ENCODE data around the gene SUCLG2.
A peak's percentile ranks its signal among the peaks of the same experiment; 100 is the strongest.
"Not testable (repeated sequence)": the region's sequence is repeated elsewhere in the genome, so short reads cannot be mapped to it uniquely, and the experiment has no call there.

Gene SUCLG2

DNA sequence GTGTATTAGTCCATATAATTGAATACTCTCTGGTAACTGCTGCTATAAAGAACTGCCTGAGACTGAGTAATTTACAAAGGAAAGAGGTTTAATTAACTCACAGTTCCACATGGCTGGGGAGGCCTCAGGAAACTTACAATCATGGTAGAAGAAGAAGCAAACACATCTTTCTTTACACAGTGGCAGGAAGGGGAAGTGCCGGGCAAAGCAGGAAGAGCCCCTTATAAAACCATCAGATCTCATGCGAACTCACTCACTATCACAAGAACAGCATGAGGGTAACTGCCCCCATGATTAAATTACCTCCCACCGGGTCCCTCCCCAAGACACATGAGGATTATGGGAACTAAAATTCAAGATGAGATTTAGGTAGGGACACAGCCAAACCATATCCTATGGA, 69.8 kb downstream of the SUCLG2 start:
- peak; percentile 76; the same call in 1 of the 2 replicates for TF ChIP-seq SPI1 (IDR thresholded peaks at IDR 0.05; ENCODE audit: borderline replicate concordance, low read depth)
- H3K27ac ChIP-seq (replicated peaks); H3K4me3 ChIP-seq (replicated peaks; ENCODE audit: insufficient read depth, low read length); H3K27me3 ChIP-seq (ENCODE audit: insufficient read depth, poor library complexity, severe bottlenecking): not testable (repeated sequence)
- DNase-seq (ENCODE audit: low read depth in 1 of 2, low spot score in 1 of 2) = peak in 1 of 2 experiments; percentile 11

DNA sequence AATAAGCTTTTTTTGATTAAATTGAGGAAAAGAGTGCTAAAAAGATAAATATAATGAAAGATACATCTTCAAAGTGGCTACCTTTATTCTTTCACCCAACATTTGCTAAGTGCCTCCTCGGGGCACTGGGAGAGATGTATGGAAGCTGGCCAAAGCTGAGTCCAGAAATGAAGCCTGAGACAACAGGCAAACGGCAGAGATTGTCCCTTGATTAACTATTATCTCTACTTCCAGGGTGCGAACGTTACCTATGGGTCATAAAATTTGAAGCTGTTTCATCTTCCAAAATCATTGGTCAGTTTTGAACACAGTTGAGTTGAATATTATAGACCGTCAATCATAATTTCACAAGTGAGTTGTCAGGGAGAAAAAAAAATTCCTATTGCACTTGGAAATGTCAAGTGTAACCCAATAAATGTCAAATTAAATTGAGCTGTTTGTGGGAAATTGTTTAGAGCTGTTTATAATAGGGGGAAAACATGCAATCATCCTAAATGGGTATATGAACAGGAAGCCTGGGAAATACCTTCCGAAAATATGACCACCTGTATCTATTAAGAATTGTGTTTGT, 73.9 kb downstream of the SUCLG2 start:
- Histone ChIP-seq H3K4me3 (replicated peaks; ENCODE audit: insufficient read depth, low read length) (no peak overlapping the region), H3K27ac (replicated peaks) (no peak overlapping the region), H3K27me3 (ENCODE audit: insufficient read depth, poor library complexity, severe bottlenecking) (no peaks in the 10 kb centered on the region)
- TF ChIP-seq, protein P1, sequence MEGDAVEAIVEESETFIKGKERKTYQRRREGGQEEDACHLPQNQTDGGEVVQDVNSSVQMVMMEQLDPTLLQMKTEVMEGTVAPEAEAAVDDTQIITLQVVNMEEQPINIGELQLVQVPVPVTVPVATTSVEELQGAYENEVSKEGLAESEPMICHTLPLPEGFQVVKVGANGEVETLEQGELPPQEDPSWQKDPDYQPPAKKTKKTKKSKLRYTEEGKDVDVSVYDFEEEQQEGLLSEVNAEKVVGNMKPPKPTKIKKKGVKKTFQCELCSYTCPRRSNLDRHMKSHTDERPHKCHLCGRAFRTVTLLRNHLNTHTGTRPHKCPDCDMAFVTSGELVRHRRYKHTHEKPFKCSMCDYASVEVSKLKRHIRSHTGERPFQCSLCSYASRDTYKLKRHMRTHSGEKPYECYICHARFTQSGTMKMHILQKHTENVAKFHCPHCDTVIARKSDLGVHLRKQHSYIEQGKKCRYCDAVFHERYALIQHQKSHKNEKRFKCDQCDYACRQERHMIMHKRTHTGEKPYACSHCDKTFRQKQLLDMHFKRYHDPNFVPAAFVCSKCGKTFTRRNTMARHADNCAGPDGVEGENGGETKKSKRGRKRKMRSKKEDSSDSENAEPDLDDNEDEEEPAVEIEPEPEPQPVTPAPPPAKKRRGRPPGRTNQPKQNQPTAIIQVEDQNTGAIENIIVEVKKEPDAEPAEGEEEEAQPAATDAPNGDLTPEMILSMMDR (IDR thresholded peaks at IDR 0.05; ENCODE audit: insufficient read depth, low read length) = no peak
- TF ChIP-seq, protein P2, sequence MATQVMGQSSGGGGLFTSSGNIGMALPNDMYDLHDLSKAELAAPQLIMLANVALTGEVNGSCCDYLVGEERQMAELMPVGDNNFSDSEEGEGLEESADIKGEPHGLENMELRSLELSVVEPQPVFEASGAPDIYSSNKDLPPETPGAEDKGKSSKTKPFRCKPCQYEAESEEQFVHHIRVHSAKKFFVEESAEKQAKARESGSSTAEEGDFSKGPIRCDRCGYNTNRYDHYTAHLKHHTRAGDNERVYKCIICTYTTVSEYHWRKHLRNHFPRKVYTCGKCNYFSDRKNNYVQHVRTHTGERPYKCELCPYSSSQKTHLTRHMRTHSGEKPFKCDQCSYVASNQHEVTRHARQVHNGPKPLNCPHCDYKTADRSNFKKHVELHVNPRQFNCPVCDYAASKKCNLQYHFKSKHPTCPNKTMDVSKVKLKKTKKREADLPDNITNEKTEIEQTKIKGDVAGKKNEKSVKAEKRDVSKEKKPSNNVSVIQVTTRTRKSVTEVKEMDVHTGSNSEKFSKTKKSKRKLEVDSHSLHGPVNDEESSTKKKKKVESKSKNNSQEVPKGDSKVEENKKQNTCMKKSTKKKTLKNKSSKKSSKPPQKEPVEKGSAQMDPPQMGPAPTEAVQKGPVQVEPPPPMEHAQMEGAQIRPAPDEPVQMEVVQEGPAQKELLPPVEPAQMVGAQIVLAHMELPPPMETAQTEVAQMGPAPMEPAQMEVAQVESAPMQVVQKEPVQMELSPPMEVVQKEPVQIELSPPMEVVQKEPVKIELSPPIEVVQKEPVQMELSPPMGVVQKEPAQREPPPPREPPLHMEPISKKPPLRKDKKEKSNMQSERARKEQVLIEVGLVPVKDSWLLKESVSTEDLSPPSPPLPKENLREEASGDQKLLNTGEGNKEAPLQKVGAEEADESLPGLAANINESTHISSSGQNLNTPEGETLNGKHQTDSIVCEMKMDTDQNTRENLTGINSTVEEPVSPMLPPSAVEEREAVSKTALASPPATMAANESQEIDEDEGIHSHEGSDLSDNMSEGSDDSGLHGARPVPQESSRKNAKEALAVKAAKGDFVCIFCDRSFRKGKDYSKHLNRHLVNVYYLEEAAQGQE (IDR thresholded peaks at IDR 0.05; ENCODE audit: insufficient replicate concordance, low read depth) = no peak
- no peak for TF ChIP-seq SPI1 (IDR thresholded peaks at IDR 0.05; ENCODE audit: borderline replicate concordance, low read depth)
- no peak for TF ChIP-seq POLR2AphosphoS5 (IDR thresholded peaks at IDR 0.05; ENCODE audit: low read depth)
- TF ChIP-seq GABPA (IDR thresholded peaks at IDR 0.05; ENCODE audit: low read depth) = no peak
- DNase-seq (ENCODE audit: low read depth in 1 of 2, low spot score in 1 of 2) = no peak

DNA sequence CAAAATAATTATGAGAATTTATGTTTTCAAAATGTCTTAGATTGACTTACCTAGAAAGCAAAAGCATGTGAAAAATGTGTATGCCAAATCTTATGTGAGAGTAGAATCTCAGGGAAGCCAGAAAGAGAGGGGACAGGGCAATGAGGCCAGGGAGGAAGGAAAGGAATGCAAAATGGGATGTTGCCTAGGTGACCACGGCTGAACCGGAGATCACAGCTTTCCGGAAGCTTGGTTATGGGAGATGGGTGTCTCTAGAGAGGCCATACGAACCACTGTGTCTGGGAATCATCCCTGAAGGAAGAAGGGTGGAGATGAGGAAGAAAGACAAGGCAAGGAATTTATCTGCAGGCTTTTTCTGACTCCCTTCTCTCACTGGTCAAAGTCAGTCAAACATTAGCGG, 76.0 kb downstream of the SUCLG2 start:
- Histone ChIP-seq H3K27ac (replicated peaks) (no peak overlapping the region), H3K27me3 (ENCODE audit: insufficient read depth, poor library complexity, severe bottlenecking) (no peaks in the 10 kb centered on the region), H3K4me3 (replicated peaks; ENCODE audit: insufficient read depth, low read length) (no peak overlapping the region)
- DNase-seq (ENCODE audit: low read depth in 1 of 2, low spot score in 1 of 2) = no peak
- TF ChIP-seq, protein P1 (IDR thresholded peaks at IDR 0.05; ENCODE audit: insufficient read depth, low read length) = no peak

DNA sequence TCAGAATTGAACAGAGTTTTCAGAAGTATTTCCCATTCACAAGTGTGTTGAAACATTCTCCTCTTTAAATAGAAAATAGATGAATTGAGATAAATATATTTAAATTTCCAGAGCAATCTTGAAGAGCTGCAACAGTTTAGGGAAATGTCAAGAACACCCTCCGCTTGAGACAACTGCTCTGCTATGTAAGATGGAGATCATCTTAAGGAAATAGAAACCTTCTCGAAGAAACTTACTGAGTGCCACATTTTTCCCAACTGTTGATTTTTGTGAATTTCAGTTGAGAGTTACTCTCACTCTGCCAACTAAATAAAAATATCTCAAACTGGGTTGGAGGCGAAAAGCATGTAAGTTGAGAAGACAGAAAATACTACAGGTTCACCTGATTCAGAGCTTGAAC, 78.0 kb downstream of the SUCLG2 start:
- H3K27me3 ChIP-seq (ENCODE audit: insufficient read depth, poor library complexity, severe bottlenecking) = no peaks in the 10 kb centered on the region
- no peak overlapping the region for H3K4me3 ChIP-seq (replicated peaks; ENCODE audit: insufficient read depth, low read length)
- no peak for DNase-seq (ENCODE audit: low read depth in 1 of 2, low spot score in 1 of 2)
- TF ChIP-seq GABPA (IDR thresholded peaks at IDR 0.05; ENCODE audit: low read depth) = no peak
- TF ChIP-seq, protein P2 (IDR thresholded peaks at IDR 0.05; ENCODE audit: insufficient replicate concordance, low read depth) = no peak
- TF ChIP-seq SPI1 (IDR thresholded peaks at IDR 0.05; ENCODE audit: borderline replicate concordance, low read depth) = no peak
- TF ChIP-seq, protein P1 (IDR thresholded peaks at IDR 0.05; ENCODE audit: insufficient read depth, low read length) = no peak
- TF ChIP-seq POLR2AphosphoS5 (IDR thresholded peaks at IDR 0.05; ENCODE audit: low read depth) = no peak
- H3K27ac ChIP-seq (replicated peaks) = no peak overlapping the region

Measured in HL-60 (cell line).